HG02678 (cell line): ENCODE results near the gene CLPSL2.

Source experiments
- ATAC-seq: cut with Tn5 transposase; IDR thresholded peaks from one replicate; pipeline ENCODE4 v1.9.1; 2021; ENCODE audit warnings: mild to moderate bottlenecking, moderate library complexity; ENCODE audit not compliant: unreplicated experiment

Gene CLPSL2

GRCh38 chr6:35786272-35786671 lies 9.9 kb downstream of the CLPSL2 start:
- no peak for ATAC-seq

GRCh38 chr6:35786810-35787209 lies 10.4 kb downstream of the CLPSL2 start:
- ATAC-seq: no peak

- ATAC-seq: no peak
Observed at GRCh38 chr6:35787266-35788218, 11.1 kb downstream of the CLPSL2 start.

GRCh38 chr6:35788423-35788982 lies 12.1 kb downstream of the CLPSL2 start:
- ATAC-seq: no peak

GRCh38 chr6:35790683-35791082 lies 14.3 kb downstream of the CLPSL2 start:
- no peak for ATAC-seq

GRCh38 chr6:35794536-35795452 lies 18.4 kb downstream of the CLPSL2 start:
- ATAC-seq: no peak

- ATAC-seq: no peak
Observed at GRCh38 chr6:35795453-35796071, 19.2 kb downstream of the CLPSL2 start.

DNA sequence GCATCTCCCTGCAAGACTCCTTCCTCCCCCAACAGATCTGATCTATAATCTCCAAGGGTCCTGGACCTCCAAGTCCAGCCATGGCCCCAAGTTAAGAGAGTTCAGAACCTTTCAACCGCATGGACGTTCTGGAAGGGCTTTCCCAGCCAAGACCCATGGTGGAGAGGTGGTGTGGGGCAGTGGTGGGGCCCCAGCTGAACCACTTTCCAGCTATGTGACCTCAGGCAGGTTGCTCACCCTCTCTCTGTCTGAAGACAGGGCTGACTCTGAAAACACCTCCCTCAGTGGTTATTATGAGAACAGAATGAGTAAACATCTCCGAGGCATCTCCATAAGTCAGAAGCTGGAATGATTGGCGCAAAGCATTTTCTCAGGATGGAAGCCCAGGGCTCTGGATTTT lies 19.8 kb downstream of the CLPSL2 start:
- no peak for ATAC-seq

- no peak for ATAC-seq
Observed at GRCh38 chr6:35797837-35798526, 21.6 kb downstream of the CLPSL2 start.

- no peak for ATAC-seq
Observed at GRCh38 chr6:35798706-35799105, 22.3 kb downstream of the CLPSL2 start.

- no peak for ATAC-seq
Observed at GRCh38 chr6:35801148-35801547, 24.8 kb downstream of the CLPSL2 start.

- no peak for ATAC-seq
Observed at GRCh38 chr6:35804996-35805736, 28.8 kb downstream of the CLPSL2 start, which contains the start of gene LHFPL5. Gene LHFPL5 (plus strand): TSS chr6:35805352. CDS start chr6:35805671, 319 bp downstream.

- no peak for ATAC-seq
Observed at GRCh38 chr6:35808688-35809087, 32.3 kb downstream of the CLPSL2 start.

GRCh38 chr6:35809809-35810208 lies 33.4 kb downstream of the CLPSL2 start:
- no peak for ATAC-seq

DNA sequence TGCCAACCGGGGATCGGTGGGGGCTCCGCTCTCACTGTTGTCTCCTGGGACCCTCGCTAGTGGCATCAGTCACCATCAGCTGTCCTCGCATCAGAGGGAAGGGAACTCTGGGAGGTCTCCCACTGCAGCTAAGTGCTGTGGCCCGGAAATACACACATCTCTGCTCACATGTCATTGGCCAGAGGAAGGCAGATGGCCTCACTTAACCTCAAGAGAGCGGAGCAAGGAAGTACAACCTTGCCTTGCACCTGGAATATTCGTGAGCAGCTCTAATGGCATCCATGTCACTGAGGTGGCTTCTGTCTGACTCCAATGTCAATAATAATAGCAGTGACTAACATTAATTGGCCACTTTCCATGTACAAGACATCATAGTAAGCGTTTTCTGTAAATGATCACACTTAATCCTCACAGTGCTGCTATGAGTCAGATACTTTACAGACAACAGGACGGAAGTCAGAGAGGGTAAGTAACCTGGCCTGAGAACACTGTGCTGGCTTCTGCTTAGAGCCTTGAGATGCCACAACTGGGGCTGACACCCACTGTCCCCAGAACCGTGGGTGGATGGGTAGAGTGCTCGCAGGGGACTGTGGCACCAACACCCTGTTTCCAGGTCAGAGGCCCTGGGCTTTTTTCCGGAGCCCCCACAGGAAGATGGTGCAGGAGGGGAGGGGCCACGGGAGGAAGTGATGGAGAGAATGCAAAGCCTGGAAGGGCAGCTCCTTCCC lies 34.7 kb downstream of the CLPSL2 start:
- ATAC-seq: no peak

DNA sequence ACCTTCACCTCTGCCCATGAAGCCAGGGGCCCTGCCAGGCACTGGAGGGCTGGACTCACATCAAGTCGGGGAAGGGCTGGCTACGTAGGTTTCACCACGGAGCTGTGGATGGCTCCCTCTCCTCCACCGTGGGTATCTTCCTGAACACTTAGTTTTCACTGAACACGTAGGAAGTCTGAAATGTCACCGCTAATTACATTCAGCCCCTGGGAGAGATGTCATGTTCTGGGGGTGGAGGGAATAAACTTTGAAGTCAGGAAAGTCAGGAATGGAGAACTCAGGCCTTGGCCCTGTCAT lies 35.2 kb downstream of the CLPSL2 start:
- no peak for ATAC-seq

GRCh38 chr6:35817515-35817914 lies 41.1 kb downstream of the CLPSL2 start:
- no peak for ATAC-seq

DNA sequence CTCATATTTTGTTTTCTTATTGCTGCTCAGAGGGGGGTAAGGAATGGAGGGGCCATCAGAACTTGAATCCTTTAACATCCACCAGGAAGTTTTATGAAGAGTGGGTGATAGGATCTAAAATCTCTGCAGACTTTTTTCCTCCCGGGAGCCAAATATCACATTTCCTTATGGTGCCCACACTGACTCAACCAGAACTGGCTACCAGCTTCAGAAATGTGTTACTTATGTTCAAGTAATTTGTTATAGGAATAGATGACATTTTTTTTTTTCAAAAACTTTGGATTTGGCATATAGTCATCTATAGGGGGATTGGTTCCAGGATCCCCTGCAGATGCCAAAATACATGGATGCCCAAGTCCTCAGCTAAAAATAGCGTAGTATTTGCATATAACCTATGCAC lies 47.2 kb downstream of the CLPSL2 start:
- ATAC-seq: no peak
